ENCODE measurements around the gene SORCS1.

The SORCS1 gene

GRCh38 chr10:107144490-107144889, 20.0 kb downstream of the SORCS1 start:
- Mint-ChIP-seq H3K4me1 (ENCODE audit: low read depth) (no peaks in the 10 kb centered on the region), H3K4me3 (no peak overlapping the region), H3K27ac (no peak overlapping the region), H3K9me3 (no peaks in the 10 kb centered on the region), H3K27me3 (peaks cover 1% of the 10 kb centered on the region), H3K36me3 (ENCODE audit: low read depth) (no peaks in the 10 kb centered on the region)
- intact Hi-C loops (cut with micrococcal nuclease), result no loop called here

- no peaks in the 10 kb centered on the region for H3K9me3 Mint-ChIP-seq
- no peaks in the 10 kb centered on the region for H3K4me1 Mint-ChIP-seq (ENCODE audit: low read depth)
- H3K27ac Mint-ChIP-seq, result no peak overlapping the region
- peaks cover 1% of the 10 kb centered on the region for H3K27me3 Mint-ChIP-seq
- no peak overlapping the region for H3K4me3 Mint-ChIP-seq
- H3K36me3 Mint-ChIP-seq (ENCODE audit: low read depth), result no peaks in the 10 kb centered on the region
- intact Hi-C loops (cut with micrococcal nuclease), result no loop called here
Observed at GRCh38 chr10:107141524-107142061, 22.9 kb downstream of the SORCS1 start.

GRCh38 chr10:107139237-107139636, 25.3 kb downstream of the SORCS1 start:
- Mint-ChIP-seq H3K36me3 (ENCODE audit: low read depth) (no peaks in the 10 kb centered on the region), H3K4me3 (no peak overlapping the region), H3K9me3 (no peaks in the 10 kb centered on the region), H3K27me3 (peaks cover 1% of the 10 kb centered on the region), H3K27ac (no peak overlapping the region), H3K4me1 (ENCODE audit: low read depth) (no peaks in the 10 kb centered on the region)
- intact Hi-C loops (cut with micrococcal nuclease), result no loop called here

GRCh38 chr10:107133656-107134055, 30.9 kb downstream of the SORCS1 start:
- Mint-ChIP-seq H3K9me3 (no peaks in the 10 kb centered on the region), H3K4me3 (no peak overlapping the region), H3K4me1 (ENCODE audit: low read depth) (no peaks in the 10 kb centered on the region), H3K27ac (no peak overlapping the region), H3K27me3 (no peaks in the 10 kb centered on the region), H3K36me3 (ENCODE audit: low read depth) (no peaks in the 10 kb centered on the region)
- intact Hi-C loops (cut with micrococcal nuclease), result no loop called here

- intact Hi-C loops (cut with micrococcal nuclease), result no loop called here
- H3K9me3 Mint-ChIP-seq, result no peaks in the 10 kb centered on the region
- H3K36me3 Mint-ChIP-seq (ENCODE audit: low read depth), result no peaks in the 10 kb centered on the region
- H3K4me1 Mint-ChIP-seq (ENCODE audit: low read depth), result no peaks in the 10 kb centered on the region
- no peaks in the 10 kb centered on the region for H3K27me3 Mint-ChIP-seq
- H3K27ac Mint-ChIP-seq, result no peak overlapping the region
- H3K4me3 Mint-ChIP-seq, result no peak overlapping the region
Observed at GRCh38 chr10:107129000-107129399, 35.5 kb downstream of the SORCS1 start.

GRCh38 chr10:107126512-107127065, 37.9 kb downstream of the SORCS1 start:
- Mint-ChIP-seq H3K27ac (no peak overlapping the region), H3K36me3 (ENCODE audit: low read depth) (no peaks in the 10 kb centered on the region), H3K4me3 (no peak overlapping the region), H3K4me1 (ENCODE audit: low read depth) (no peaks in the 10 kb centered on the region), H3K9me3 (no peaks in the 10 kb centered on the region), H3K27me3 (peaks cover 1% of the 10 kb centered on the region)
- intact Hi-C loops (cut with micrococcal nuclease), result no loop called here

- no peaks in the 10 kb centered on the region for H3K4me1 Mint-ChIP-seq (ENCODE audit: low read depth)
- no peak overlapping the region for H3K4me3 Mint-ChIP-seq
- intact Hi-C loops (cut with micrococcal nuclease), result no loop called here
- no peaks in the 10 kb centered on the region for H3K36me3 Mint-ChIP-seq (ENCODE audit: low read depth)
- H3K9me3 Mint-ChIP-seq, result no peaks in the 10 kb centered on the region
- H3K27me3 Mint-ChIP-seq, result peaks cover 1% of the 10 kb centered on the region
- no peak overlapping the region for H3K27ac Mint-ChIP-seq
Observed at GRCh38 chr10:107122703-107123102, 41.8 kb downstream of the SORCS1 start.

- H3K27me3 Mint-ChIP-seq, result peaks cover 1% of the 10 kb centered on the region
- intact Hi-C loops (cut with micrococcal nuclease), result no loop called here
- H3K27ac Mint-ChIP-seq, result no peak overlapping the region
- no peaks in the 10 kb centered on the region for H3K4me1 Mint-ChIP-seq (ENCODE audit: low read depth)
- no peaks in the 10 kb centered on the region for H3K36me3 Mint-ChIP-seq (ENCODE audit: low read depth)
- no peak overlapping the region for H3K4me3 Mint-ChIP-seq
- no peaks in the 10 kb centered on the region for H3K9me3 Mint-ChIP-seq
Observed at GRCh38 chr10:107118866-107119265, 45.6 kb downstream of the SORCS1 start.

GRCh38 chr10:107104026-107104652, 60.4 kb downstream of the SORCS1 start:
- Mint-ChIP-seq H3K36me3 (ENCODE audit: low read depth) (no peaks in the 10 kb centered on the region), H3K27ac (no peak overlapping the region), H3K4me3 (no peak overlapping the region), H3K4me1 (ENCODE audit: low read depth) (no peaks in the 10 kb centered on the region), H3K27me3 (peaks cover 2% of the 10 kb centered on the region), H3K9me3 (peaks cover 12% of the 10 kb centered on the region)
- intact Hi-C loops (cut with micrococcal nuclease), result no loop called here

- intact Hi-C loops (cut with micrococcal nuclease), result no loop called here
- Mint-ChIP-seq H3K27me3 (peaks cover 2% of the 10 kb centered on the region), H3K36me3 (ENCODE audit: low read depth) (no peaks in the 10 kb centered on the region), H3K4me3 (no peak overlapping the region), H3K27ac (no peak overlapping the region), H3K9me3 (peaks cover 5% of the 10 kb centered on the region), H3K4me1 (ENCODE audit: low read depth) (no peaks in the 10 kb centered on the region)
Observed at GRCh38 chr10:107103174-107104025, 61.1 kb downstream of the SORCS1 start.

- Mint-ChIP-seq H3K36me3 (ENCODE audit: low read depth) (no peaks in the 10 kb centered on the region), H3K4me3 (no peak overlapping the region), H3K27ac (no peak overlapping the region), H3K9me3 (no peaks in the 10 kb centered on the region), H3K4me1 (ENCODE audit: low read depth) (no peaks in the 10 kb centered on the region), H3K27me3 (no peaks in the 10 kb centered on the region)
- intact Hi-C loops (cut with micrococcal nuclease), result no loop called here
Observed at GRCh38 chr10:107098326-107098725, 66.2 kb downstream of the SORCS1 start.

- intact Hi-C loops (cut with micrococcal nuclease), result no loop called here
- no peak overlapping the region for H3K4me3 Mint-ChIP-seq
- H3K27ac Mint-ChIP-seq, result no peak overlapping the region
- no peaks in the 10 kb centered on the region for H3K9me3 Mint-ChIP-seq
- no peaks in the 10 kb centered on the region for H3K27me3 Mint-ChIP-seq
- H3K4me1 Mint-ChIP-seq (ENCODE audit: low read depth), result no peaks in the 10 kb centered on the region
- H3K36me3 Mint-ChIP-seq (ENCODE audit: low read depth), result no peaks in the 10 kb centered on the region
Observed at GRCh38 chr10:107094824-107095522, 69.5 kb downstream of the SORCS1 start.

GRCh38 chr10:107092321-107092720, 72.2 kb downstream of the SORCS1 start:
- intact Hi-C loops (cut with micrococcal nuclease), result no loop called here
- H3K27ac Mint-ChIP-seq, result no peak overlapping the region
- no peak overlapping the region for H3K4me3 Mint-ChIP-seq
- no peaks in the 10 kb centered on the region for H3K27me3 Mint-ChIP-seq
- H3K4me1 Mint-ChIP-seq (ENCODE audit: low read depth), result no peaks in the 10 kb centered on the region
- H3K9me3 Mint-ChIP-seq, result no peaks in the 10 kb centered on the region
- no peaks in the 10 kb centered on the region for H3K36me3 Mint-ChIP-seq (ENCODE audit: low read depth)

GRCh38 chr10:107091126-107091525, 73.4 kb downstream of the SORCS1 start:
- H3K4me3 Mint-ChIP-seq, result no peak overlapping the region
- H3K4me1 Mint-ChIP-seq (ENCODE audit: low read depth), result no peaks in the 10 kb centered on the region
- intact Hi-C loops (cut with micrococcal nuclease), result no loop called here
- no peak overlapping the region for H3K27ac Mint-ChIP-seq
- no peaks in the 10 kb centered on the region for H3K36me3 Mint-ChIP-seq (ENCODE audit: low read depth)
- no peaks in the 10 kb centered on the region for H3K9me3 Mint-ChIP-seq
- H3K27me3 Mint-ChIP-seq, result no peaks in the 10 kb centered on the region
